ENCODE results near the gene FRMD4A. TPM values are rescaled to one million over a fixed set of nuclear protein-coding genes. Genes with fewer than 3 reads are reported as not detected.

FRMD4A gene
- total RNA-seq (10 to 100 TPM in 4 of 5 donors, 1 to 10 TPM in 1; 8.4 to 25.3 (median 15.6) TPM), polyA plus RNA-seq (1 to 10 TPM; 6.9 to 7.5 (median 7.2) TPM)
- long read RNA-seq, donor 1, partial matches to known transcripts = 0 of 1 reads
- long read RNA-seq, donor 1, other reads (novel, unspliced or antisense) = 0 of 1 reads
- long read RNA-seq, donor 2, partial matches to known transcripts = 0 of 1 reads
- long read RNA-seq, donor 2, other reads (novel, unspliced or antisense) = 0 of 1 reads
- long read RNA-seq, donor 3, partial matches to known transcripts = 0 of 4 reads
- long read RNA-seq, donor 3, other reads (novel, unspliced or antisense) = 0 of 4 reads
- long read RNA-seq, donor 4, partial matches to known transcripts = 0 of 1 reads
- long read RNA-seq, donor 4, other reads (novel, unspliced or antisense) = 0 of 1 reads
- long read RNA-seq, donor 5, transcript FRMD4A-209 (3 exons, 1,287 nt) = major isoform, 5 of 5 reads
- long read RNA-seq, donor 5, partial matches to known transcripts = 0 of 5 reads
- long read RNA-seq, donor 5, other reads (novel, unspliced or antisense) = 0 of 5 reads
- long read RNA-seq, donor 6, partial matches to known transcripts = 0 of 3 reads
- long read RNA-seq, donor 6, other reads (novel, unspliced or antisense) = 0 of 3 reads
- long read RNA-seq, donor 7, transcript FRMD4A-209 (3 exons, 1,287 nt) = major isoform, 5 of 5 reads
- long read RNA-seq, donor 7, partial matches to known transcripts = 0 of 5 reads
- long read RNA-seq, donor 7, other reads (novel, unspliced or antisense) = 0 of 5 reads
- long read RNA-seq, donor 8 = 0 reads
- long read RNA-seq, donor 9, partial matches to known transcripts = 0 of 3 reads
- long read RNA-seq, donor 9, other reads (novel, unspliced or antisense) = 0 of 3 reads
- long read RNA-seq, donor 10 = 0 reads

DNA sequence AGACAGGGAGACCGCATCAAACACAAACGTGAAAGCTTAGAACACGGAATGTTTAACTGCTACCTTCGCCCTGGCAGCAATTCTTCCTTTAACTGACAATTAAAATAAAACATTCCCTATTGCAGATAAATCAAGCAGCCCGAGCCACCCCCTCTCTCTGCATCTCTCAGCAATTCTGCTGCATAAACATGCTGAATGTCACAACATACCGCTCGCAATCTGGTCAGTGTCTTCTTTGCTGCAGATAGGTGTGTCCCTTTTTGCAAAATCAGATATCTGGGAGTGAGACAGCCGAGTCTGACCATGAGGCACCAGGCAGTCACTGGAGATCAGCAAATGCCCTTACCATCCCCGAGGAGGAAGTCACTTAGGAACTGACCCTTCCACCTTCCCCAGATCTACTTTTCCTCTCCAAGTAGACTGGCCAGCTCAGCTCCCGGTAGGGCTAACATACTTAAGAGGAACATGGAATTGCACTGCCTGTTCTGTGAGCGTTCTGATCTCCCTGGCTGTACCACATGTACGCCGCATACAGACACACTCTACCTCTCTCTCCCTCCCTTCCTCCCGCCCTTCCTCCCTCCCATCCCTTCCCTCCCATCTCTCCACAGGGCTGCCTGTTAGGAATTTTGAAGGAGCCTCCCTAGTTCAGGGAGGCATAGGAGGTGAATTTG is at the start of gene FRMD4A:
Gene FRMD4A, minus strand, starts transcription at position 537 of the 674 bp plus-strand sequence.
- Histone ChIP-seq H3K27ac (no peak within 1 kb of the TSS), H3K4me3 (no peak within 1 kb of the TSS), H3K27me3 (peaks cover 0 to 61% (median 14%) of the 10 kb centered on the region in 3 donors), H3K9me3 (no peaks in the 10 kb centered on the region), H3K4me1 (peaks cover 0 to 13% (median 6%) of the 10 kb centered on the region in 4 donors), H3K36me3 (no peaks in the 10 kb centered on the region)
- DNase-seq = peak in 1 of 2 donors; percentile 31
- WGBS, 5 donors = 44 to 59% (median 52%) methylated on average over 14 of the region's 14 CpGs
- intact Hi-C loops (cut with DNase I; ENCODE audit: low total_unique reads) = no loop called here
- TF ChIP-seq POLR2A (IDR thresholded peaks at IDR 0.05) (no peak), EP300 (IDR thresholded peaks at IDR 0.05) (no peak), POLR2AphosphoS5 (IDR thresholded peaks at IDR 0.05) (no peak)
- TF ChIP-seq, protein P1, sequence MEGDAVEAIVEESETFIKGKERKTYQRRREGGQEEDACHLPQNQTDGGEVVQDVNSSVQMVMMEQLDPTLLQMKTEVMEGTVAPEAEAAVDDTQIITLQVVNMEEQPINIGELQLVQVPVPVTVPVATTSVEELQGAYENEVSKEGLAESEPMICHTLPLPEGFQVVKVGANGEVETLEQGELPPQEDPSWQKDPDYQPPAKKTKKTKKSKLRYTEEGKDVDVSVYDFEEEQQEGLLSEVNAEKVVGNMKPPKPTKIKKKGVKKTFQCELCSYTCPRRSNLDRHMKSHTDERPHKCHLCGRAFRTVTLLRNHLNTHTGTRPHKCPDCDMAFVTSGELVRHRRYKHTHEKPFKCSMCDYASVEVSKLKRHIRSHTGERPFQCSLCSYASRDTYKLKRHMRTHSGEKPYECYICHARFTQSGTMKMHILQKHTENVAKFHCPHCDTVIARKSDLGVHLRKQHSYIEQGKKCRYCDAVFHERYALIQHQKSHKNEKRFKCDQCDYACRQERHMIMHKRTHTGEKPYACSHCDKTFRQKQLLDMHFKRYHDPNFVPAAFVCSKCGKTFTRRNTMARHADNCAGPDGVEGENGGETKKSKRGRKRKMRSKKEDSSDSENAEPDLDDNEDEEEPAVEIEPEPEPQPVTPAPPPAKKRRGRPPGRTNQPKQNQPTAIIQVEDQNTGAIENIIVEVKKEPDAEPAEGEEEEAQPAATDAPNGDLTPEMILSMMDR (IDR thresholded peaks at IDR 0.05) = no peak

DNA sequence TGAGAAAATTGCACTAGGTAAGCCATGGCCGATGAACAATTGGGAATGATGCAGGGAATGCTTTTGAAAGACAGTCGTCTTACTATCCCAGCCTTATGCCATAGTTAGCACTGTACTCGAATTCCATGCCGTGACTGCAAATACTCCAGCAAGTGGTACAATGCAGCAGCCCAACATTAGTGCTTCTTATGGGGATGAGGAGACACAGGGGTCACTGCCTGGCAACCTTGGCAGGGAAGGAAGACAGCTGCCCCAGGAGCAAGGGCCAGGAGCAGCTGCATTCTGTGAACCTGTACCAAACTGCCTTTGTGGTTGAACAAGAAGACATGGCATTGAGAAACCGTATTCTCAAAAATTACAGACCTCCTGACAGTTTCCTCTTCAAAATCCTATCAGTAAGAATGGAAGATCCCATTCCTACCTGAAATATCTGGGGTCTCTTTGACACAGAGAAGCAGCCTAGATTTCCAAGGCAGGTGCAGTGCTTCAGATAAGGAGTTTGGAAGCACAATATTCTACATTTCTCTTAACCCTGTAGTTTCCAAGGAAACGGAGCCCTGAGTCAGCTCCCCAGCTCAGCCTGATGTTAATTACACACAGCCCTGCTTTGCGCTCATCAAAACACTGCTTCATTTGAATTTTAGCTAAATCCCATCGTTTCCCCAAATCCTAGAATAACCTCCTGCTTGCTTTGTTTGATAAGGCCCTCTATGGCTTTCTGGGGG is 49.0 kb upstream of the FRMD4A start:
- Histone ChIP-seq H3K4me3 (no peak overlapping the region), H3K36me3 (no peaks in the 10 kb centered on the region), H3K4me1 (no peaks in the 10 kb centered on the region), H3K27ac (no peak overlapping the region), H3K27me3 (peaks cover 0 to 9% (median 6%) of the 10 kb centered on the region in 3 donors), H3K9me3 (no peaks in the 10 kb centered on the region)
- no peak for DNase-seq
- WGBS, 5 donors = 74 to 82% (median 80%) methylated on average over 8 of the region's 8 CpGs
- intact Hi-C loops (cut with DNase I; ENCODE audit: low total_unique reads) = no loop called here
- TF ChIP-seq, protein P1 (IDR thresholded peaks at IDR 0.05) = no peak
- no peak for TF ChIP-seq EP300 (IDR thresholded peaks at IDR 0.05)
- TF ChIP-seq POLR2AphosphoS5 (IDR thresholded peaks at IDR 0.05) = no peak
- no peak for TF ChIP-seq POLR2A (IDR thresholded peaks at IDR 0.05)

DNA sequence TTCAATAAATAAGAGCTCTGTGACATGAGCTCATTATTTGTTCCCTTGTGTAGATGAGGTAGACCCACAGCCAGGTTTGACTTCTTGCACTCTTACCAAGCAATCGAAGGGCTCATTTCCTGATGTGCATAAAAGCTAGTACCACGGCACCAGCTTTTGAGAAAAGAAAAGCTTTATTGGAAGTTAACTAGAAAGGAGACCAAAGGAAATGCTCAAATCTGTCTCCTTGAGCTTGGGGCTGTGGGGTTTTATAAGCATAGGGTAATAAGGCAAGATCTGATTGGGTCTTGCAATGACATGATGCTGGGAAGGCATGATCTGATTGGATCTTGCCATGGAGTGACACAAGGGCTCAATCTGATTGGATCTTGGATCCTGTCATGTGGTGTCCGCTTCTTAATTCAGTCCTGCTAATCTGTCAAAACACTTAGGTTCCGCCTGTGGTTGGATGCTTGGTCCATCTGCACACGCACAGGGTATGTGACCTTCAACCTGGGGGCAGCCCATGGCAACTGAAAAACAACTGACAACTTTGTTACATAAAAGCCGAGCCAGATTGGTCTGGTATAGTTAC is 47.8 kb upstream of the FRMD4A start:
- Histone ChIP-seq H3K27me3 (peaks cover 0 to 8% (median 6%) of the 10 kb centered on the region in 3 donors), H3K36me3 (no peaks in the 10 kb centered on the region), H3K9me3 (no peaks in the 10 kb centered on the region), H3K27ac (no peak overlapping the region), H3K4me3 (no peak overlapping the region), H3K4me1 (no peaks in the 10 kb centered on the region)
- 84 to 91% (median 89%) methylated on average over 6 of the region's 6 CpGs for WGBS, 5 donors
- TF ChIP-seq, protein P1 (IDR thresholded peaks at IDR 0.05) = no peak
- no peak for TF ChIP-seq POLR2A (IDR thresholded peaks at IDR 0.05)
- TF ChIP-seq EP300 (IDR thresholded peaks at IDR 0.05) = no peak
- no peak for TF ChIP-seq POLR2AphosphoS5 (IDR thresholded peaks at IDR 0.05)
- DNase-seq = no peak
- intact Hi-C loops (cut with DNase I; ENCODE audit: low total_unique reads) = no loop called here

All from stomach (tissue), 19 donors.